Natural killer cell (primary cell): ENCODE data around the gene TMEM120A. TPM values are rescaled to one million over a fixed set of nuclear protein-coding genes. Genes with fewer than 3 reads are reported as not detected.

Experiments
- ATAC-seq, 3 donors: fragments of 150-1000 bp in 2 of 3; fragments of 200-7000 bp in 1 of 3; cut with Tn5 transposase; 1 replicate in 1 of 3; 2 replicates in 2 of 3; pipeline ENCODE4 v1.10.0; 2021; ENCODE audit warnings: mild to moderate bottlenecking in 2 of 3, moderate library complexity in 2 of 3
- DNase-seq, 2 donors: peaks; one replicate each; pipeline versions ENCODE4 v3.0.0 to v3.0.0-alpha.2; 2013 to 2021; ENCODE audit warnings: mixed read lengths in 1 of 2
- H3K27ac ChIP-seq: one replicate; pipeline ENCODE4 v1.5.1; 2013; ENCODE audit warnings: mild to moderate bottlenecking, low read length
- H3K27me3 ChIP-seq: one replicate; pipeline ENCODE4 v1.6.1; 2013; ENCODE audit warnings: low read length; ENCODE audit not compliant: control insufficient read depth, insufficient read depth
- H3K36me3 ChIP-seq: one replicate; pipeline ENCODE4 v1.6.1; 2013; ENCODE audit warnings: low read length; ENCODE audit not compliant: control insufficient read depth, insufficient read depth
- H3K4me1 ChIP-seq: one replicate; pipeline ENCODE4 v1.6.1; 2013; ENCODE audit warnings: low read length; ENCODE audit not compliant: control insufficient read depth, insufficient read depth
- H3K4me3 ChIP-seq: one replicate; pipeline ENCODE4 v1.5.1; 2013; ENCODE audit warnings: low read length
- H3K9me3 ChIP-seq: one replicate; pipeline ENCODE4 v1.6.1; 2013; ENCODE audit warnings: low read length; ENCODE audit not compliant: control insufficient read depth, insufficient read depth
- H3K27ac Mint-ChIP-seq, 2 donors: one replicate each; pipeline ENCODE4 v1.8.0; 2022; ENCODE audit warnings: mild to moderate bottlenecking in 2 of 2, mixed read lengths in 2 of 2, moderate library complexity in 1 of 2
- H3K27me3 Mint-ChIP-seq, 2 donors: one replicate each; pipeline ENCODE4 v1.8.0; 2022; ENCODE audit warnings: low read depth in 2 of 2, mixed read lengths in 2 of 2
- H3K36me3 Mint-ChIP-seq: one replicate; pipeline ENCODE4 v1.8.0; 2022; ENCODE audit warnings: mixed read lengths
- H3K4me1 Mint-ChIP-seq, 2 donors: one replicate each; pipeline ENCODE4 v1.8.0; 2022; ENCODE audit warnings: mixed read lengths in 2 of 2
- H3K4me3 Mint-ChIP-seq: one replicate; pipeline ENCODE4 v1.8.0; 2022; ENCODE audit warnings: mild to moderate bottlenecking, moderate library complexity, mixed read lengths
- H3K9me3 Mint-ChIP-seq, 2 donors: one replicate each; pipeline ENCODE4 v1.8.0; 2022; ENCODE audit warnings: mixed read lengths in 2 of 2
- CTCF ChIP-seq: fragments of 200-600 bp; IDR thresholded peaks from one replicate; pipeline ENCODE4 v1.8.0; 2022; ENCODE audit warnings: antibody characterized with exemption
- WGBS: methylation state at CpG from one replicate; pipeline ENCODE4 v1.1.7; 2013; ENCODE audit warnings: missing lambda C conversion rate; ENCODE audit not compliant: insufficient coverage; 5-methylcytosine and 5-hydroxymethylcytosine counted together
- intact Hi-C: fragments of 100-400 bp; cut with micrococcal nuclease; formaldehyde crosslinking; loops from one replicate; pipeline ENCODE4 v1.14.2; 2022
- total RNA-seq, 4 donors: library from RNA; stranded (reverse); fragments of 120-200 nt in 1 of 4; gene quantifications; one replicate each; pipeline versions ENCODE4 v1.2.3 to v1.2.4, GENCODE V29; 2013 to 2022

Gene TMEM120A
- total RNA-seq, 3 donors from 2014 or later (not counting 1 experiment from before 2014, with no cell fraction given) = 24.3 to 38.1 (median 34.6) TPM

- 94% methylated on average over 2 of the region's 3 CpGs for WGBS
- Mint-ChIP-seq H3K4me1 (no peaks in the 10 kb centered on the region), H3K36me3 (no peaks in the 10 kb centered on the region), H3K4me3 (no peak overlapping the region), H3K9me3 (no peaks in the 10 kb centered on the region), H3K27me3 (no peaks in the 10 kb centered on the region), H3K27ac (no peak overlapping the region)
- Histone ChIP-seq H3K27me3 (no peaks in the 10 kb centered on the region), H3K4me1 (no peaks in the 10 kb centered on the region), H3K9me3 (no peaks in the 10 kb centered on the region), H3K27ac (no peak overlapping the region), H3K4me3 (no peak overlapping the region), H3K36me3 (peaks cover 25% of the 10 kb centered on the region)
- intact Hi-C loops = no loop called here
- TF ChIP-seq CTCF = no peak
- ATAC-seq (no peak), DNase-seq (no peak)
These were observed 8.4 kb upstream of the TMEM120A start for GRCh38 chr7:76002822-76003221.

- WGBS = 88% methylated on average over 6 of the region's 6 CpGs
- H3K27me3 ChIP-seq = no peaks in the 10 kb centered on the region
- H3K9me3 ChIP-seq = no peaks in the 10 kb centered on the region
- H3K36me3 ChIP-seq = peaks cover 25% of the 10 kb centered on the region
- intact Hi-C loops = no loop called here
- Mint-ChIP-seq H3K9me3 (no peaks in the 10 kb centered on the region), H3K4me1 (peaks cover 6% of the 10 kb centered on the region in 2 donors), H3K27me3 (no peaks in the 10 kb centered on the region), H3K36me3 (no peaks in the 10 kb centered on the region), H3K27ac (no peak overlapping the region), H3K4me3 (no peak overlapping the region)
- H3K4me3 ChIP-seq = no peak overlapping the region
- DNase-seq (no peak), ATAC-seq (no peak)
- peaks cover 1% of the 10 kb centered on the region for H3K4me1 ChIP-seq
- no peak for TF ChIP-seq CTCF
- no peak overlapping the region for H3K27ac ChIP-seq
These were observed 7.7 kb upstream of the TMEM120A start for GRCh38 chr7:76002139-76002538.

GRCh38 chr7:76000566-76000965 is 6.2 kb upstream of the TMEM120A start:
- no peak for ATAC-seq
- H3K4me3 Mint-ChIP-seq = no peak overlapping the region
- no peak for DNase-seq
- H3K27me3 Mint-ChIP-seq = no peaks in the 10 kb centered on the region
- 97% methylated on average over 11 of the region's 11 CpGs for WGBS
- peaks cover 13 to 17% of the 10 kb centered on the region in 2 donors for H3K4me1 Mint-ChIP-seq
- no peak overlapping the region for H3K27ac Mint-ChIP-seq
- H3K36me3 Mint-ChIP-seq = no peaks in the 10 kb centered on the region
- TF ChIP-seq CTCF = no peak
- H3K36me3 ChIP-seq = peaks cover 25% of the 10 kb centered on the region
- intact Hi-C loops = no loop called here
- H3K9me3 Mint-ChIP-seq = no peaks in the 10 kb centered on the region
- H3K27ac ChIP-seq = no peak overlapping the region
- no peak overlapping the region for H3K4me3 ChIP-seq
- H3K27me3 ChIP-seq = no peaks in the 10 kb centered on the region
- no peaks in the 10 kb centered on the region for H3K9me3 ChIP-seq
- H3K4me1 ChIP-seq = peaks cover 8% of the 10 kb centered on the region

- peaks cover 13% of the 10 kb centered on the region for H3K36me3 ChIP-seq
- WGBS = 97% methylated on average over 1 of the region's 1 CpG
These were observed 3.6 kb upstream of the TMEM120A start for GRCh38 chr7:75998038-75998437.

More at GRCh38 chr7:75998038-75998437, 3.6 kb upstream of the TMEM120A start:
- H3K4me1 Mint-ChIP-seq = peaks cover 18 to 33% of the 10 kb centered on the region in 2 donors
- Histone ChIP-seq H3K9me3 (no peaks in the 10 kb centered on the region), H3K27ac (no peak overlapping the region), H3K27me3 (no peaks in the 10 kb centered on the region), H3K4me3 (no peak overlapping the region), H3K4me1 (peaks cover 25% of the 10 kb centered on the region)
- no peak for ATAC-seq
- no peaks in the 10 kb centered on the region for H3K9me3 Mint-ChIP-seq
- H3K4me3 Mint-ChIP-seq = no peak overlapping the region
- no peaks in the 10 kb centered on the region for H3K36me3 Mint-ChIP-seq
- intact Hi-C loops = no loop called here
- no peaks in the 10 kb centered on the region for H3K27me3 Mint-ChIP-seq
- no peak overlapping the region for H3K27ac Mint-ChIP-seq
- DNase-seq = no peak
- TF ChIP-seq CTCF = no peak
